Measurements from ENCODE around the gene TIE1. TPM values are rescaled to one million over a fixed set of nuclear protein-coding genes. Genes with fewer than 3 reads are reported as not detected.

Gene TIE1
- total and polyA plus RNA-seq, 2 of the 13 experiments (the other 11 are each of a cell fraction or from before 2014, with no cell fraction given), result 0.58 to 0.84 TPM

- no peak for TF ChIP-seq ZNF512B (CRISPR knock-in tag; IDR thresholded peaks at IDR 0.05; ENCODE audit: borderline replicate concordance)
- TF ChIP-seq POGK (CRISPR knock-in tag; conservative IDR thresholded peaks at IDR 0.05), result no peak
- no peak for TF ChIP-seq PRDM15 (CRISPR knock-in tag; IDR thresholded peaks at IDR 0.05)
- TF ChIP-seq MAF1 (CRISPR knock-in tag; IDR thresholded peaks at IDR 0.05; ENCODE audit: borderline replicate concordance), result no peak
- no peak for TF ChIP-seq RAD21 (CRISPR knock-in tag; IDR thresholded peaks at IDR 0.05)
- no peak for TF ChIP-seq AKAP8 (CRISPR knock-in tag; IDR thresholded peaks at IDR 0.05)
- no peak for TF ChIP-seq BCLAF1 (IDR thresholded peaks at IDR 0.05)
- TF ChIP-seq ZNF101 (CRISPR knock-in tag; IDR thresholded peaks at IDR 0.05; ENCODE audit: borderline replicate concordance, low read depth), result no peak
- no peak for TF ChIP-seq AHR (CRISPR knock-in tag; IDR thresholded peaks at IDR 0.05)
Measured at GRCh38 chr1:43270421-43271095, 30.2 kb upstream of the TIE1 start (continued).

Data from HepG2 (cell line).